WTC11 (cell line): ENCODE measurements around the gene TEKT5. TPM values are rescaled to one million over a fixed set of nuclear protein-coding genes. Genes with fewer than 3 reads are reported as not detected.

Experiments
- ATAC-seq: fragments of 200-7000 bp; cut with Tn5 transposase; 2 replicates; pipeline ENCODE4 v1.10.0; 2021; ENCODE audit warnings: mild to moderate bottlenecking, moderate library complexity
- CTCF ChIA-PET: fragments of 300-600 bp; sonication (Branson Sonifier 250); formaldehyde crosslinking; loops from one replicate; lab custom pipeline; 2021; ENCODE audit warnings: antibody characterized with exemption; lab: Charles Lee
- POLR2A ChIA-PET: fragments of 350-600 bp; sonication (Branson Sonifier 250); formaldehyde crosslinking; loops from one replicate; lab custom pipeline; 2021; ENCODE audit warnings: antibody characterized with exemption; lab: Charles Lee
- DNase-seq: peaks from one replicate; pipeline ENCODE4 v3.0.0; 2021; ENCODE audit warnings: low spot score
- H3K27ac Mint-ChIP-seq: 2 replicates; pipeline ENCODE4 v1.8.0; 2021; ENCODE audit warnings: mixed read lengths
- H3K27me3 Mint-ChIP-seq: 2 replicates; pipeline ENCODE4 v1.8.0; 2021; ENCODE audit warnings: low read depth, mild to moderate bottlenecking, moderate library complexity, mixed read lengths
- H3K36me3 Mint-ChIP-seq: 2 replicates; pipeline ENCODE4 v1.8.0; 2021; ENCODE audit warnings: mixed read lengths
- H3K4me1 Mint-ChIP-seq: 2 replicates; pipeline ENCODE4 v1.8.0; 2022; ENCODE audit warnings: mixed read lengths
- H3K4me3 Mint-ChIP-seq: 2 replicates; pipeline ENCODE4 v1.8.0; 2021; ENCODE audit warnings: mild to moderate bottlenecking, moderate library complexity, mixed read lengths
- H3K9me3 Mint-ChIP-seq: 2 replicates; pipeline ENCODE4 v1.8.0; 2021; ENCODE audit warnings: mixed read lengths
- AR ChIP-seq: fragments of 250-450 bp; sonication (Bioruptor Pico); IDR thresholded peaks from 2 replicates; pipeline ENCODE4 v1.9.0; 2021; ENCODE audit warnings: mild to moderate bottlenecking
- CREB1 ChIP-seq: sonication (generic); formaldehyde crosslinking; IDR thresholded peaks from 2 replicates; pipeline ENCODE4 v1.8.0; 2023; ENCODE audit warnings: mild to moderate bottlenecking, missing genetic modification reagents
- E2F5 ChIP-seq: sonication (generic); formaldehyde crosslinking; IDR thresholded peaks from 2 replicates; pipeline ENCODE4 v1.8.1; 2022; ENCODE audit warnings: mild to moderate bottlenecking, moderate library complexity, missing genetic modification reagents
- JAZF1 ChIP-seq: fragments of 250-450 bp; sonication (Bioruptor Pico); IDR thresholded peaks from 2 replicates; pipeline ENCODE4 v1.9.0; 2021; ENCODE audit warnings: moderate library complexity, mild to moderate bottlenecking, inconsistent platforms
- MLX ChIP-seq: sonication (generic); formaldehyde crosslinking; IDR thresholded peaks from 2 replicates; pipeline ENCODE4 v1.8.1; 2023; ENCODE audit warnings: mild to moderate bottlenecking, missing genetic modification reagents, moderate library complexity
- NFATC4 ChIP-seq: fragments of 250-450 bp; sonication (Bioruptor Pico); IDR thresholded peaks from 2 replicates; pipeline ENCODE4 v1.9.0; 2021; ENCODE audit warnings: mild to moderate bottlenecking
- NFE2L1 ChIP-seq: sonication (generic); formaldehyde crosslinking; IDR thresholded peaks from 2 replicates; pipeline ENCODE4 v1.8.1; 2023; ENCODE audit warnings: missing genetic modification reagents
- NR3C1 ChIP-seq: sonication (generic); formaldehyde crosslinking; conservative IDR thresholded peaks from 2 replicates; pipeline ENCODE4 v1.8.1; 2023; ENCODE audit warnings: low read depth, mild to moderate bottlenecking, missing genetic modification reagents
- SMAD4 ChIP-seq: sonication (generic); formaldehyde crosslinking; IDR thresholded peaks from 2 replicates; pipeline ENCODE4 v1.8.0; 2022; ENCODE audit warnings: mild to moderate bottlenecking, missing genetic modification reagents
- STAT6 ChIP-seq: sonication (generic); formaldehyde crosslinking; conservative IDR thresholded peaks from 2 replicates; pipeline ENCODE4 v1.8.1; 2023; ENCODE audit warnings: mild to moderate bottlenecking, low read depth, missing genetic modification reagents, moderate library complexity
- TCF7 ChIP-seq: sonication (generic); formaldehyde crosslinking; IDR thresholded peaks from 2 replicates; pipeline ENCODE4 v1.8.0; 2022; ENCODE audit warnings: mild to moderate bottlenecking, low read depth, missing genetic modification reagents, moderate library complexity
- TEAD4 ChIP-seq: sonication (generic); formaldehyde crosslinking; IDR thresholded peaks from 2 replicates; pipeline ENCODE4 v1.8.0; 2022; ENCODE audit warnings: mild to moderate bottlenecking, missing genetic modification reagents
- TP53 ChIP-seq: sonication (generic); formaldehyde crosslinking; IDR thresholded peaks from 2 replicates; pipeline ENCODE4 v1.8.1; 2023; ENCODE audit warnings: mild to moderate bottlenecking, missing genetic modification reagents
- ZBTB21 ChIP-seq: sonication (generic); formaldehyde crosslinking; IDR thresholded peaks from 2 replicates; pipeline ENCODE4 v1.8.1; 2023; ENCODE audit warnings: mild to moderate bottlenecking, missing genetic modification reagents, borderline replicate concordance
- ZNF138 ChIP-seq: sonication (generic); formaldehyde crosslinking; conservative IDR thresholded peaks from 2 replicates; pipeline ENCODE4 v1.8.1; 2022; ENCODE audit warnings: mild to moderate bottlenecking, moderate library complexity, missing genetic modification reagents
- ZNF232 ChIP-seq: sonication (generic); formaldehyde crosslinking; IDR thresholded peaks from 2 replicates; pipeline ENCODE4 v1.8.0; 2022; ENCODE audit warnings: mild to moderate bottlenecking, missing genetic modification reagents
- ZNF263 ChIP-seq: sonication (generic); formaldehyde crosslinking; IDR thresholded peaks from 2 replicates; pipeline ENCODE4 v1.8.1; 2022; ENCODE audit warnings: low read depth, mild to moderate bottlenecking, moderate library complexity, missing genetic modification reagents
- ZNF281 ChIP-seq: sonication (generic); formaldehyde crosslinking; IDR thresholded peaks from 2 replicates; pipeline ENCODE4 v1.8.0; 2023; ENCODE audit warnings: mild to moderate bottlenecking, missing genetic modification reagents
- ZNF416 ChIP-seq: fragments of 250-450 bp; sonication (Bioruptor Pico); IDR thresholded peaks from 2 replicates; pipeline ENCODE4 v1.9.0; 2021; ENCODE audit warnings: mild to moderate bottlenecking, inconsistent platforms
- ZNF423 ChIP-seq: fragments of 250-450 bp; sonication (Bioruptor Pico); IDR thresholded peaks from 2 replicates; pipeline ENCODE4 v2.1.2; 2022; ENCODE audit warnings: mild to moderate bottlenecking, moderate library complexity
- total RNA-seq: library from RNA; stranded (reverse); gene quantifications from 3 replicates; pipeline ENCODE4 v1.2.3, GENCODE V29; 2021

TEKT5 gene
- total RNA-seq, 1 experiment from 2014 or later, result 1.1 TPM

GRCh38 chr16:10678655-10679054, 16.1 kb downstream of the TEKT5 start:
- ChIA-PET POLR2A (no interaction called here), CTCF (interaction anchor here (1.3 kb wide), 1 partner anchor 241 kb away, joined by 3 read pairs; no protein-coding TSS in a partner anchor)
- peak; percentile 54 for ATAC-seq
- H3K4me1 Mint-ChIP-seq, result peaks cover 11% of the 10 kb centered on the region
- no peak overlapping the region for H3K4me3 Mint-ChIP-seq
- TF ChIP-seq SMAD4 (CRISPR knock-in tag) (no peak), ZNF423 (peak; percentile 26; the same call in 1 of the 2 replicates)
- peak overlapping the region; percentile 75; the same call in 1 of the 2 replicates for H3K27ac Mint-ChIP-seq
- no peak for DNase-seq
- no peaks in the 10 kb centered on the region for H3K9me3 Mint-ChIP-seq
- no peaks in the 10 kb centered on the region; the same call in 1 of the 2 replicates for H3K27me3 Mint-ChIP-seq
- no peaks in the 10 kb centered on the region for H3K36me3 Mint-ChIP-seq

- no peak for DNase-seq
- H3K27me3 Mint-ChIP-seq, result no peaks in the 10 kb centered on the region
- CTCF ChIA-PET, result no interaction called here
- no peak overlapping the region for H3K27ac Mint-ChIP-seq
- ATAC-seq, result no peak
- H3K36me3 Mint-ChIP-seq, result no peaks in the 10 kb centered on the region
- TF ChIP-seq ZNF263 (CRISPR knock-in tag) (no peak), ZNF416 (no peak), TEAD4 (CRISPR knock-in tag) (no peak), TCF7 (CRISPR knock-in tag) (no peak), NFATC4 (no peak), E2F5 (no peak), ZBTB21 (CRISPR knock-in tag) (no peak)
- no peaks in the 10 kb centered on the region for H3K9me3 Mint-ChIP-seq
- peaks cover 9% of the 10 kb centered on the region for H3K4me1 Mint-ChIP-seq
- no peak overlapping the region for H3K4me3 Mint-ChIP-seq
- POLR2A ChIA-PET, result no interaction called here
These were observed 18.4 kb downstream of the TEKT5 start for GRCh38 chr16:10676284-10676683.

- DNase-seq (no peak), ATAC-seq (no peak)
- no peak overlapping the region for H3K4me3 Mint-ChIP-seq
- TF ChIP-seq ZNF138 (CRISPR knock-in tag) (no peak), SMAD4 (CRISPR knock-in tag) (no peak), MLX (CRISPR knock-in tag) (no peak), TEAD4 (CRISPR knock-in tag) (no peak), ZNF232 (CRISPR knock-in tag) (no peak), STAT6 (CRISPR knock-in tag) (no peak), TP53 (no peak), NR3C1 (CRISPR knock-in tag) (no peak), ZNF416 (no peak), JAZF1 (CRISPR knock-in tag) (no peak), NFE2L1 (CRISPR knock-in tag) (no peak)
- H3K4me1 Mint-ChIP-seq, result peaks cover 9% of the 10 kb centered on the region
- ChIA-PET CTCF (no interaction called here), POLR2A (no interaction called here)
- no peaks in the 10 kb centered on the region for H3K36me3 Mint-ChIP-seq
- no peaks in the 10 kb centered on the region for H3K27me3 Mint-ChIP-seq
- no peaks in the 10 kb centered on the region for H3K9me3 Mint-ChIP-seq
- no peak overlapping the region for H3K27ac Mint-ChIP-seq
These were observed 18.9 kb downstream of the TEKT5 start for GRCh38 chr16:10675861-10676260.

- Mint-ChIP-seq H3K4me1 (peaks cover 9% of the 10 kb centered on the region), H3K27ac (no peak overlapping the region), H3K9me3 (no peaks in the 10 kb centered on the region), H3K4me3 (no peak overlapping the region), H3K36me3 (no peaks in the 10 kb centered on the region), H3K27me3 (no peaks in the 10 kb centered on the region)
- POLR2A ChIA-PET, result no interaction called here
- DNase-seq (no peak), ATAC-seq (no peak)
- CTCF ChIA-PET, result no interaction called here
- no peak for TF ChIP-seq AR (CRISPR knock-in tag)
- TF ChIP-seq ZNF281 (CRISPR knock-in tag), result no peak
- TF ChIP-seq CREB1, result no peak
These were observed 19.5 kb downstream of the TEKT5 start for GRCh38 chr16:10675216-10675615.
